HG03565 (cell line): ENCODE data around the gene GMIP.

Source experiments
- ATAC-seq: cut with Tn5 transposase; IDR thresholded peaks from one replicate; pipeline ENCODE4 v1.9.1; 2021; ENCODE audit warnings: mild to moderate bottlenecking, moderate library complexity; ENCODE audit not compliant: unreplicated experiment

Gene GMIP

GRCh38 chr19:19579533-19580361 lies 63.7 kb downstream of the GMIP start:
- ATAC-seq, result no peak
